ENCODE data around the gene FLVCR2.

Gene FLVCR2

GRCh38 chr14:75675265-75675960 is 97.0 kb downstream of the FLVCR2 start:
- Histone ChIP-seq H3F3A (ENCODE audit: insufficient read depth) (peaks cover 5% of the 10 kb centered on the region), H3K36me3 (ENCODE audit: low read length) (peaks cover 6% of the 10 kb centered on the region), H3K9ac (ENCODE audit: low read length) (no peak overlapping the region), H2AFZ (ENCODE audit: low read depth, low read length, severe bottlenecking) (no peak overlapping the region), H3K79me2 (ENCODE audit: insufficient read depth, low read length) (no peaks in the 10 kb centered on the region), H3K27ac (ENCODE audit: low read depth, low read length) (no peak overlapping the region), H3K9me3 (ENCODE audit: insufficient read depth, low read length) (no peaks in the 10 kb centered on the region), H4K20me1 (ENCODE audit: low read depth, low read length) (no peaks in the 10 kb centered on the region), H3K4me2 (ENCODE audit: low read depth, low read length, poor library complexity, severe bottlenecking) (no peak overlapping the region), H3K27me3 (ENCODE audit: low read length) (no peaks in the 10 kb centered on the region), H3K4me3 (ENCODE audit: insufficient read depth, low read length, poor library complexity, severe bottlenecking) (no peak overlapping the region), H3K9me2 (replicated peaks; ENCODE audit: insufficient read depth, low read length) (no peaks in the 10 kb centered on the region)
- TF ChIP-seq EZH2phosphoT487 (conservative IDR thresholded peaks at IDR 0.05; ENCODE audit: low read length) (no peak), CTCF (IDR thresholded peaks at IDR 0.05; ENCODE audit: insufficient read depth, low read length, poor library complexity, severe bottlenecking) (peak; percentile 12)

GRCh38 chr14:75685910-75686309 is 107.5 kb downstream of the FLVCR2 start:
- Histone ChIP-seq H3K79me2 (ENCODE audit: insufficient read depth, low read length) (no peaks in the 10 kb centered on the region), H3F3A (ENCODE audit: insufficient read depth) (no peaks in the 10 kb centered on the region), H3K27ac (ENCODE audit: low read depth, low read length) (no peak overlapping the region), H2AFZ (ENCODE audit: low read depth, low read length, severe bottlenecking) (no peak overlapping the region), H3K27me3 (ENCODE audit: low read length) (no peaks in the 10 kb centered on the region), H3K9ac (ENCODE audit: low read length) (no peak overlapping the region), H3K4me2 (ENCODE audit: low read depth, low read length, poor library complexity, severe bottlenecking) (no peak overlapping the region), H3K9me3 (ENCODE audit: insufficient read depth, low read length) (no peaks in the 10 kb centered on the region), H4K20me1 (ENCODE audit: low read depth, low read length) (no peaks in the 10 kb centered on the region), H3K36me3 (ENCODE audit: low read length) (peaks cover 7% of the 10 kb centered on the region; the same call in 1 of the 2 replicates), H3K9me2 (replicated peaks; ENCODE audit: insufficient read depth, low read length) (no peaks in the 10 kb centered on the region), H3K4me3 (ENCODE audit: insufficient read depth, low read length, poor library complexity, severe bottlenecking) (no peak overlapping the region)
- TF ChIP-seq CTCF (IDR thresholded peaks at IDR 0.05; ENCODE audit: insufficient read depth, low read length, poor library complexity, severe bottlenecking) (no peak), EZH2phosphoT487 (conservative IDR thresholded peaks at IDR 0.05; ENCODE audit: low read length) (no peak)

- H3K36me3 ChIP-seq (ENCODE audit: low read length): peaks cover 9% of the 10 kb centered on the region; the same call in 1 of the 2 replicates
These were observed 110.6 kb downstream of the FLVCR2 start for GRCh38 chr14:75689012-75689411.

More at GRCh38 chr14:75689012-75689411, 110.6 kb downstream of the FLVCR2 start:
- no peaks in the 10 kb centered on the region for H3K9me3 ChIP-seq (ENCODE audit: insufficient read depth, low read length)
- H3F3A ChIP-seq (ENCODE audit: insufficient read depth): no peaks in the 10 kb centered on the region
- H3K4me2 ChIP-seq (ENCODE audit: low read depth, low read length, poor library complexity, severe bottlenecking): no peak overlapping the region
- H4K20me1 ChIP-seq (ENCODE audit: low read depth, low read length): no peaks in the 10 kb centered on the region
- no peaks in the 10 kb centered on the region for H3K9me2 ChIP-seq (replicated peaks; ENCODE audit: insufficient read depth, low read length)
- H3K9ac ChIP-seq (ENCODE audit: low read length): no peak overlapping the region
- H3K4me3 ChIP-seq (ENCODE audit: insufficient read depth, low read length, poor library complexity, severe bottlenecking): no peak overlapping the region
- no peak overlapping the region for H2AFZ ChIP-seq (ENCODE audit: low read depth, low read length, severe bottlenecking)
- no peak overlapping the region for H3K27ac ChIP-seq (ENCODE audit: low read depth, low read length)
- TF ChIP-seq CTCF (IDR thresholded peaks at IDR 0.05; ENCODE audit: insufficient read depth, low read length, poor library complexity, severe bottlenecking) (no peak), EZH2phosphoT487 (conservative IDR thresholded peaks at IDR 0.05; ENCODE audit: low read length) (no peak)
- no peaks in the 10 kb centered on the region for H3K27me3 ChIP-seq (ENCODE audit: low read length)
- H3K79me2 ChIP-seq (ENCODE audit: insufficient read depth, low read length): no peaks in the 10 kb centered on the region
